HepG2 (cell line): Measurements from ENCODE around the gene EFNA2. TPM values are rescaled to one million over a fixed set of nuclear protein-coding genes. Genes with fewer than 3 reads are reported as not detected.

ENCODE experiments used
- CBFB ChIP-seq: sonication (generic); formaldehyde crosslinking; IDR thresholded peaks from 2 replicates; pipeline ENCODE4 v1.4.0; 2020; ENCODE audit warnings: missing genetic modification reagents
- FOXM1 ChIP-seq: sonication (generic); formaldehyde crosslinking; IDR thresholded peaks from 2 replicates; pipeline ENCODE4 v1.5.0; 2020; ENCODE audit warnings: missing genetic modification reagents
- MYC ChIP-seq: sonication (generic); formaldehyde crosslinking; IDR thresholded peaks from 2 replicates; pipeline ENCODE4 v1.9.0; 2021; ENCODE audit warnings: missing genetic modification reagents, borderline replicate concordance
- NCOA2 ChIP-seq: sonication (generic); formaldehyde crosslinking; IDR thresholded peaks from 2 replicates; pipeline ENCODE4 v1.8.0; 2022; ENCODE audit warnings: inconsistent platforms
- NFKB2 ChIP-seq: sonication (generic); formaldehyde crosslinking; IDR thresholded peaks from 2 replicates; pipeline ENCODE4 v1.4.0; 2020; ENCODE audit warnings: missing genetic modification reagents, borderline replicate concordance
- PLRG1 ChIP-seq: fragments of 450-650 bp; conservative IDR thresholded peaks from 2 replicates; pipeline ENCODE4 v1.6.1; 2016
- RELA ChIP-seq: sonication (generic); formaldehyde crosslinking; IDR thresholded peaks from 2 replicates; pipeline ENCODE4 v1.4.0; 2020; ENCODE audit warnings: missing genetic modification reagents
- RNF2 ChIP-seq: fragments of 450-650 bp; conservative IDR thresholded peaks from 2 replicates; pipeline ENCODE4 v1.6.1; 2016; ENCODE audit warnings: low read depth
- SIX4 ChIP-seq: sonication (generic); formaldehyde crosslinking; IDR thresholded peaks from 2 replicates; pipeline ENCODE4 v1.4.0; 2020; ENCODE audit warnings: missing genetic modification reagents
- SMAD9 ChIP-seq: sonication (generic); formaldehyde crosslinking; IDR thresholded peaks from 2 replicates; pipeline ENCODE4 v1.5.1; 2020; ENCODE audit warnings: mild to moderate bottlenecking, missing genetic modification reagents
- SP140L ChIP-seq: sonication (generic); formaldehyde crosslinking; IDR thresholded peaks from 2 replicates; pipeline ENCODE4 v1.4.0; 2020; ENCODE audit warnings: missing genetic modification reagents, borderline replicate concordance
- SP5 ChIP-seq: IDR thresholded peaks from 2 replicates; pipeline ENCODE4 v1.6.1; 2016; ENCODE audit warnings: low read depth, borderline replicate concordance
- TBX3 ChIP-seq: fragments of 450-650 bp; IDR thresholded peaks from 2 replicates; pipeline ENCODE4 v1.6.1; 2017; ENCODE audit warnings: antibody characterized with exemption, mild to moderate bottlenecking, inconsistent platforms, borderline replicate concordance
- U2AF1 ChIP-seq: fragments of 200-400 bp; formaldehyde crosslinking; optimal IDR thresholded peaks from 2 replicates; pipeline ENCODE3; 2017; ENCODE audit warnings: mild to moderate bottlenecking, low read depth, low read length
- ZKSCAN1 ChIP-seq: fragments of 150-350 bp; IDR thresholded peaks from 2 replicates; pipeline ENCODE4 v1.6.1; 2014; ENCODE audit warnings: low read length
- ZNF546 ChIP-seq: sonication (generic); formaldehyde crosslinking; conservative IDR thresholded peaks from 2 replicates; pipeline ENCODE4 v1.8.1; 2023; ENCODE audit warnings: mild to moderate bottlenecking, missing genetic modification reagents
- ZNF550 ChIP-seq: sonication (generic); formaldehyde crosslinking; IDR thresholded peaks from 2 replicates; pipeline ENCODE4 v1.4.0; 2020; ENCODE audit warnings: mild to moderate bottlenecking, missing genetic modification reagents, borderline replicate concordance
- ZNF737 ChIP-seq: sonication (generic); formaldehyde crosslinking; IDR thresholded peaks from 2 replicates; pipeline ENCODE4 v1.5.0; 2020; ENCODE audit warnings: missing genetic modification reagents, mild to moderate bottlenecking, borderline replicate concordance
- ZNF746 ChIP-seq: sonication (generic); formaldehyde crosslinking; IDR thresholded peaks from 2 replicates; pipeline ENCODE4 v1.8.0; 2022; ENCODE audit warnings: mild to moderate bottlenecking, missing genetic modification reagents
- polyA plus RNA-seq, 8 experiments: library from polyadenylated mRNA; depleted of rRNA in 3 of 8; stranded (reverse) in 7 of 8; unstranded in 1 of 8; fragments of >200 nt; fragmentation: Illumina TruSeq in 4 of 8; extraction: Trizol in 4 of 8; gene quantifications; 2 replicates each; pipeline versions ENCODE4 v1.2.1 to v1.2.3, GENCODE V29; 2011 to 2016; ENCODE audit warnings: low read depth in 4 of 8, missing spikeins in 1 of 8, mixed read lengths in 1 of 8; ENCODE audit not compliant: insufficient read depth in 1 of 8
- total RNA-seq, 5 experiments: library from RNA; depleted of rRNA; stranded (reverse); fragments of >200 nt; fragmentation: Illumina TruSeq; extraction: Trizol; gene quantifications; 2 replicates each; pipeline ENCODE4 v1.2.3, GENCODE V29; 2016; ENCODE audit warnings: low read depth in 1 of 5
- TF ChIP-seq, protein P1 (sequence below): sonication (generic); formaldehyde crosslinking; IDR thresholded peaks from 2 replicates; pipeline ENCODE4 v1.5.0; 2020; ENCODE audit warnings: missing genetic modification reagents
- TF ChIP-seq, protein P2 (sequence below): IDR thresholded peaks from 2 replicates; pipeline ENCODE4 v1.6.1; 2016
- TF ChIP-seq, protein P3 (sequence below): sonication (generic); formaldehyde crosslinking; IDR thresholded peaks from 2 replicates; pipeline ENCODE4 v1.4.0; 2020; ENCODE audit warnings: mild to moderate bottlenecking, missing genetic modification reagents
- TF ChIP-seq, protein P4 (sequence below): sonication (generic); formaldehyde crosslinking; conservative IDR thresholded peaks from 2 replicates; pipeline ENCODE4 v1.8.0; 2022; ENCODE audit warnings: missing genetic modification reagents
- TF ChIP-seq, protein P5 (sequence below): sonication (generic); formaldehyde crosslinking; IDR thresholded peaks from 2 replicates; pipeline ENCODE4 v1.4.0; 2020; ENCODE audit warnings: missing genetic modification reagents

The EFNA2 gene
- total and polyA plus RNA-seq, 2 of the 13 experiments (the other 11 are each of a cell fraction or from before 2014, with no cell fraction given) = 6.0 to 9.9 TPM

DNA sequence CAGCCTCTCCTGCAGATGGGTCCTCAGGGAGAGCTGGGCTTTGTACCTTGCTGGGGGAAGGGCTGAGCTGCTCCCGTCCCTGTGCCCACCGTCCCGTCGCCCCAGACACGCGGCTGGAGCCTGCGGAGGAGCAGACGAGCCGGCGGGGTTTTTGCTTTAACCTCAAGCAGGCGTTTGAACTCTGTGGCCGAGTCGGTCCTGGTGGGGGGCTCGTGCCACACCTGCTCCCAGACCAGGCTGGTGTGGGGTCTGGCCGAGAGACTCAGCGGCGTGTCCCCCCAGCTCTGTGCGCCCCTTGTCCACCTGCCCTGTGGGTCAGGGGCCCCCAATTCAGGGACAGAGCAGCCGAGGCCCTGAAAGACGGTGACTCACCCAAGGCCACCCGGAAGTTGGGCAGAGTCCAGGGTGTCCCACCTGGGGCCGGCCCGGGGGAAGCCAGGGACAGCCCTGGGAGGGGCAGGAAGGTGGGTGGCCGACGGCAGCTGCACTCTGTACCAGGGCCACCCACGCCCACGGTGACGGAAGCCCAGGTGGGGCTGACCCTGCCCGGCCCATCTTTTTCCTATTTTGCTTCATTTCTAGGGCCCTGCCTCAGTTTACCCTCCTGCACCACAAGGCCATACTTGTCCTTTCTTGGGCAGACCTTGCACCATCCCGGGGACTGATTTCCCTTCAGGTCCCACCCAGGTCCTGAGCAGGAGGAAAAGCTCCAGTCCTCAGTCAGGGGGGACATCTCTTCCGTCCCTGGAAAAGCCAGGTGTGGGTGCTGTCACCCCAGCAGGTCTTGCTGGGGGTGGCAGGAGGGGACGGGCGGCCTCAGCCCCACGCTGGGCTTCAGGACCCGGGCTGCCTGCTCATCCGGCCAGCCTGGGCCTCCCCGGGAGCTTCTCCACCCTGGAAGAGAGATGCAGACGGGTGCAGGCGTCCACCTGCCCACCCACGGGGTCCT lies 5.3 kb downstream of the EFNA2 start (continued):
- TF ChIP-seq, protein P1, sequence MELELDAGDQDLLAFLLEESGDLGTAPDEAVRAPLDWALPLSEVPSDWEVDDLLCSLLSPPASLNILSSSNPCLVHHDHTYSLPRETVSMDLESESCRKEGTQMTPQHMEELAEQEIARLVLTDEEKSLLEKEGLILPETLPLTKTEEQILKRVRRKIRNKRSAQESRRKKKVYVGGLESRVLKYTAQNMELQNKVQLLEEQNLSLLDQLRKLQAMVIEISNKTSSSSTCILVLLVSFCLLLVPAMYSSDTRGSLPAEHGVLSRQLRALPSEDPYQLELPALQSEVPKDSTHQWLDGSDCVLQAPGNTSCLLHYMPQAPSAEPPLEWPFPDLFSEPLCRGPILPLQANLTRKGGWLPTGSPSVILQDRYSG (CRISPR knock-in tag) = 0 out of 2 replicates have a peak, but pooled peaks have one; percentile 41
- no peak for TF ChIP-seq PLRG1
- no peak for TF ChIP-seq ZNF550
- TF ChIP-seq, protein P2, sequence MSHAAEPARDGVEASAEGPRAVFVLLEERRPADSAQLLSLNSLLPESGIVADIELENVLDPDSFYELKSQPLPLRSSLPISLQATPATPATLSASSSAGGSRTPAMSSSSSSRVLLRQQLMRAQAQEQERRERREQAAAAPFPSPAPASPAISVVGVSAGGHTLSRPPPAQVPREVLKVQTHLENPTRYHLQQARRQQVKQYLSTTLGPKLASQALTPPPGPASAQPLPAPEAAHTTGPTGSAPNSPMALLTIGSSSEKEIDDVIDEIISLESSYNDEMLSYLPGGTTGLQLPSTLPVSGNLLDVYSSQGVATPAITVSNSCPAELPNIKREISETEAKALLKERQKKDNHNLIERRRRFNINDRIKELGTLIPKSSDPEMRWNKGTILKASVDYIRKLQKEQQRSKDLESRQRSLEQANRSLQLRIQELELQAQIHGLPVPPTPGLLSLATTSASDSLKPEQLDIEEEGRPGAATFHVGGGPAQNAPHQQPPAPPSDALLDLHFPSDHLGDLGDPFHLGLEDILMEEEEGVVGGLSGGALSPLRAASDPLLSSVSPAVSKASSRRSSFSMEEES (CRISPR knock-in tag) = peak; percentile 51; the same call in 1 of the 2 replicates
- no peak; the same call in 1 of the 2 replicates for TF ChIP-seq RELA
- TF ChIP-seq FOXM1 (CRISPR knock-in tag) = no peak
- peak; percentile 80 for TF ChIP-seq NCOA2 (CRISPR knock-in tag)
- TF ChIP-seq U2AF1 = no peak
- TF ChIP-seq, protein P3, sequence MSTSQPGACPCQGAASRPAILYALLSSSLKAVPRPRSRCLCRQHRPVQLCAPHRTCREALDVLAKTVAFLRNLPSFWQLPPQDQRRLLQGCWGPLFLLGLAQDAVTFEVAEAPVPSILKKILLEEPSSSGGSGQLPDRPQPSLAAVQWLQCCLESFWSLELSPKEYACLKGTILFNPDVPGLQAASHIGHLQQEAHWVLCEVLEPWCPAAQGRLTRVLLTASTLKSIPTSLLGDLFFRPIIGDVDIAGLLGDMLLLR (CRISPR knock-in tag) = no peak
- no peak; the same call in 1 of the 2 replicates for TF ChIP-seq ZNF546 (CRISPR knock-in tag)
- TF ChIP-seq NFKB2 (CRISPR knock-in tag) = peak; percentile 71; the same call in 1 of the 2 replicates
- TF ChIP-seq ZKSCAN1 = no peak
- peak; percentile 45; the same call in 1 of the 2 replicates for TF ChIP-seq RNF2
- no peak for TF ChIP-seq SMAD9 (CRISPR knock-in tag)
- TF ChIP-seq CBFB (CRISPR knock-in tag) = peak; percentile 45; the same call in 1 of the 2 replicates
- peak; percentile 97 for TF ChIP-seq ZNF746 (CRISPR knock-in tag)
- no peak for TF ChIP-seq ZNF737 (CRISPR knock-in tag)
- peak; percentile 86 for TF ChIP-seq MYC
- TF ChIP-seq SP5 (CRISPR knock-in tag) = peak; percentile 89
- TF ChIP-seq, protein P4, sequence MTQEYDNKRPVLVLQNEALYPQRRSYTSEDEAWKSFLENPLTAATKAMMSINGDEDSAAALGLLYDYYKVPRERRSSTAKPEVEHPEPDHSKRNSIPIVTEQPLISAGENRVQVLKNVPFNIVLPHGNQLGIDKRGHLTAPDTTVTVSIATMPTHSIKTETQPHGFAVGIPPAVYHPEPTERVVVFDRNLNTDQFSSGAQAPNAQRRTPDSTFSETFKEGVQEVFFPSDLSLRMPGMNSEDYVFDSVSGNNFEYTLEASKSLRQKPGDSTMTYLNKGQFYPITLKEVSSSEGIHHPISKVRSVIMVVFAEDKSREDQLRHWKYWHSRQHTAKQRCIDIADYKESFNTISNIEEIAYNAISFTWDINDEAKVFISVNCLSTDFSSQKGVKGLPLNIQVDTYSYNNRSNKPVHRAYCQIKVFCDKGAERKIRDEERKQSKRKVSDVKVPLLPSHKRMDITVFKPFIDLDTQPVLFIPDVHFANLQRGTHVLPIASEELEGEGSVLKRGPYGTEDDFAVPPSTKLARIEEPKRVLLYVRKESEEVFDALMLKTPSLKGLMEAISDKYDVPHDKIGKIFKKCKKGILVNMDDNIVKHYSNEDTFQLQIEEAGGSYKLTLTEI = no peak
- no peak for TF ChIP-seq TBX3
- TF ChIP-seq SIX4 (CRISPR knock-in tag) = no peak; the same call in 1 of the 2 replicates
- TF ChIP-seq, protein P5, sequence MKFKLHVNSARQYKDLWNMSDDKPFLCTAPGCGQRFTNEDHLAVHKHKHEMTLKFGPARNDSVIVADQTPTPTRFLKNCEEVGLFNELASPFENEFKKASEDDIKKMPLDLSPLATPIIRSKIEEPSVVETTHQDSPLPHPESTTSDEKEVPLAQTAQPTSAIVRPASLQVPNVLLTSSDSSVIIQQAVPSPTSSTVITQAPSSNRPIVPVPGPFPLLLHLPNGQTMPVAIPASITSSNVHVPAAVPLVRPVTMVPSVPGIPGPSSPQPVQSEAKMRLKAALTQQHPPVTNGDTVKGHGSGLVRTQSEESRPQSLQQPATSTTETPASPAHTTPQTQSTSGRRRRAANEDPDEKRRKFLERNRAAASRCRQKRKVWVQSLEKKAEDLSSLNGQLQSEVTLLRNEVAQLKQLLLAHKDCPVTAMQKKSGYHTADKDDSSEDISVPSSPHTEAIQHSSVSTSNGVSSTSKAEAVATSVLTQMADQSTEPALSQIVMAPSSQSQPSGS = peak; percentile 63; the same call in 1 of the 2 replicates
- no peak for TF ChIP-seq SP140L (CRISPR knock-in tag)
